ENCODE measurements around the gene IGFBP4.

The IGFBP4 gene

DNA sequence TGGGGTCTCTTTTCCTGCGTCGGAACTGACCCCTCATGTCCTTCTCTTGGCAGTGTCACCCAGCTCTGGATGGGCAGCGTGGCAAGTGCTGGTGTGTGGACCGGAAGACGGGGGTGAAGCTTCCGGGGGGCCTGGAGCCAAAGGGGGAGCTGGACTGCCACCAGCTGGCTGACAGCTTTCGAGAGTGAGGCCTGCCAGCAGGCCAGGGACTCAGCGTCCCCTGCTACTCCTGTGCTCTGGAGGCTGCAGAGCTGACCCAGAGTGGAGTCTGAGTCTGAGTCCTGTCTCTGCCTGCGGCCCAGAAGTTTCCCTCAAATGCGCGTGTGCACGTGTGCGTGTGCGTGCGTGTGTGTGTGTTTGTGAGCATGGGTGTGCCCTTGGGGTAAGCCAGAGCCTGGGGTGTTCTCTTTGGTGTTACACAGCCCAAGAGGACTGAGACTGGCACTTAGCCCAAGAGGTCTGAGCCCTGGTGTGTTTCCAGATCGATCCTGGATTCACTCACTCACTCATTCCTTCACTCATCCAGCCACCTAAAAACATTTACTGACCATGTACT, 13.2 kb downstream of the IGFBP4 start:
- no peak for DNase-seq (ENCODE audit: low read depth)

DNA sequence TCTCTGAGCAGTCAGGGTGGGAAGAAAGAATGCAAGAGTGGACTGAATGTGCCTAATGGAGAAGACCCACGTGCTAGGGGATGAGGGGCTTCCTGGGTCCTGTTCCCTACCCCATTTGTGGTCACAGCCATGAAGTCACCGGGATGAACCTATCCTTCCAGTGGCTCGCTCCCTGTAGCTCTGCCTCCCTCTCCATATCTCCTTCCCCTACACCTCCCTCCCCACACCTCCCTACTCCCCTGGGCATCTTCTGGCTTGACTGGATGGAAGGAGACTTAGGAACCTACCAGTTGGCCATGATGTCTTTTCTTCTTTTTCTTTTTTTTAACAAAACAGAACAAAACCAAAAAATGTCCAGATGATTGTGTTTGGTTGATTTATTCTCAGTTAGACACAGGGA, 14.1 kb downstream of the IGFBP4 start:
- DNase-seq (ENCODE audit: low read depth) = no peak

GRCh38 chr17:40457964-40458791, 14.9 kb downstream of the IGFBP4 start:
- DNase-seq (ENCODE audit: low read depth) = no peak

DNA sequence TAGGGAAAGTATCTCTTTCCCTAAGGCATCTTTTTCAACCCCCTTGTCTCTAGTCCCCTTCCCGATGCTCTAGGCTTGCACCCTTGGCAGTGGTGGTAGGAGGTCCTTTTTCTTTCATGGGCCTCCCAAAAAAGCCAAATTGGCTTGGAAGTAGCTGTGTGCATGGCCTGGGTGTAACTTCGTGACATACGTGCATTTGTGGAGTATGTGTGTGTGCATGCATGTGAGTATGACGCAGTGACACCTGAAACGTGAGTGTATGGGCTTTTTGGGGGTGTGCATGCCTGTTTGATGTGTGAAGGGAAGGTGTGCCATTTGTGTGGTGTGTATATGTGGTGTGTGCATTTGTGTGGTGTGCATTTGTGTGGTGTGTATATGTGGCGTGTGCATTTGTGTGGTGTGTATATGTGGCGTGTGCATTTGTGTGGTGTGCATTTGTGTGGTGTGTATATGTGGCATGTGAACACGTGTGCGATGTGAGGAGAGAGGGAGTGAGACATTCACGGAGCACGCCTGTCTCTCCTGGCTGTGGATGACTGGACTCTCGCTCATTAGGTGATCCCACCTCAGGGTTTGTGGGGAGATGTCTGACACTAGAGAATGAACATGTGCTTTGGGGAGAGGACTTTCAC, 15.7 kb downstream of the IGFBP4 start:
- DNase-seq (ENCODE audit: low read depth) = no peak

DNA sequence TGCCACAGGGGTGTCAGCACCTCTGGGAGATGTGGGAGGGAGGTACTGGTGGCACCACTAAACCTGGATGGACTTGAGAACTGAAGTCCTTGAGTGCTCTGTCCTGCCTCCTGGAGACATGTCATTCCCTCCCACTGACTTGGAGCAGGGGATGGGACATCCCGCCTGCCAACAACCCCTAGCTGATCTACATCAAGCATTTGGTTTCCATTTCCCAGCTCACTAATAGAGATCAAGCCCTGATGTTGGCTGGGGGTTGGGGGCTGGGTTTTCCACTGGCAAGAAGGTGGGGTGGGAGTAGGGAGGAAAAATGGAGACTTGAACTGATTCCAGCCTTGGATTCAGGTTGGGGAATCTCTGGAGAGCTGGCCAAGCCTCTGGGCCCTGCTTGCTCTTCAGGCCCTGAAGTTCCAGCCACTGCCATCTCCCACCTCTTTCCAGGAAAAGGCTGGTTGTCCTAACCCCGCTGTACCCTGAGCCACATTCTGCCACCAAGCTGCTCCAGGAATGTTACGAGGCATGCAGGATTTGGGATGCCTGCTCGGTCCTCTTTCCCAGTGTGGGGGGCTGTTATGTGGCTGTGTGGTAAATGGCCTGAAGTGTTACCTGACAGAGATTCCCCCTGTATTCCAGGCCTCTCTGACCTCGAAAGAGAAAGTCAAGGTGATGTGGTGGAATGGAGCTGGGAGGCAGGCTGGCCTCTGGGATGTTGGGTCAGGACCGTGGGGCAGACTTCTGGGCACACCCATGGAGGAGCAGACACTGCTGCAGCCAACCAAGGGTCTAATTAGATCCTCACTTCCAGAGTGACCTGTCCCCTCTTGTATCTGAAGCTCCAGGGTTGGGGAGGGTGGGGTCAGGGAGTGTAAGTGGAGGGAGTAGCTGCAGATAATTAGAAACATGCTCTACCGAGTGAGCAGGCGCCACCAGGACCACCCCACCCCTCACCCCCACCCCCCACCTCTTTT, 16.7 kb downstream of the IGFBP4 start:
- no peak for DNase-seq (ENCODE audit: low read depth)

GRCh38 chr17:40460604-40460967, 17.3 kb downstream of the IGFBP4 start:
- no peak for DNase-seq (ENCODE audit: low read depth)

GRCh38 chr17:40460968-40461731, 17.9 kb downstream of the IGFBP4 start:
- no peak for DNase-seq (ENCODE audit: low read depth)

- no peak for DNase-seq (ENCODE audit: low read depth)
Measured at GRCh38 chr17:40461732-40462342, 18.6 kb downstream of the IGFBP4 start.

- DNase-seq (ENCODE audit: low read depth) = no peak
Measured at GRCh38 chr17:40462343-40463121, 19.3 kb downstream of the IGFBP4 start.

GRCh38 chr17:40463122-40463550, 19.9 kb downstream of the IGFBP4 start:
- no peak for DNase-seq (ENCODE audit: low read depth)

DNA sequence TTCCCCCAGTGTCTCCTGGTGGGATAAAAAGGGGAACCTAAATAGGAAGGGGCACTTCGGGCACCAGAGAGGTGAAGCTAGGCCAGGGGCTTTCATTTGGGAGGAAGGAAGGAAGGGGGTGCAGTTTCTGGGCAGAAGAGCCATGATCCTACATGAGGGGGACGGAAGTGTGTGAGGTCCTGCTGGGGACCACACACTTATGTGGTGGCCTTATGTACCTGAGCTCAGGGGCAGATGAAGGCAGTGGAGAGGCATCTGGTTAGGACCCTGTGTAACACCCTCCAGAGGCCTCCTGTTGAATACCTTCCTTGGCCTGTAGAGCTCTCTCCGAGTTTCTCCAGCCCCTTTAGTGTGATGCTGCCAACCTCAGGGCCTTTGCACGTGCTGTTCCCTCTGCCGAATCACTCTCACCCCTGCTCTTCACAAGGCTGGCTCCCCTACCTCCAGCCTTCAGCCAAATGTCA, 21.2 kb downstream of the IGFBP4 start:
- no peak for DNase-seq (ENCODE audit: low read depth)

DNA sequence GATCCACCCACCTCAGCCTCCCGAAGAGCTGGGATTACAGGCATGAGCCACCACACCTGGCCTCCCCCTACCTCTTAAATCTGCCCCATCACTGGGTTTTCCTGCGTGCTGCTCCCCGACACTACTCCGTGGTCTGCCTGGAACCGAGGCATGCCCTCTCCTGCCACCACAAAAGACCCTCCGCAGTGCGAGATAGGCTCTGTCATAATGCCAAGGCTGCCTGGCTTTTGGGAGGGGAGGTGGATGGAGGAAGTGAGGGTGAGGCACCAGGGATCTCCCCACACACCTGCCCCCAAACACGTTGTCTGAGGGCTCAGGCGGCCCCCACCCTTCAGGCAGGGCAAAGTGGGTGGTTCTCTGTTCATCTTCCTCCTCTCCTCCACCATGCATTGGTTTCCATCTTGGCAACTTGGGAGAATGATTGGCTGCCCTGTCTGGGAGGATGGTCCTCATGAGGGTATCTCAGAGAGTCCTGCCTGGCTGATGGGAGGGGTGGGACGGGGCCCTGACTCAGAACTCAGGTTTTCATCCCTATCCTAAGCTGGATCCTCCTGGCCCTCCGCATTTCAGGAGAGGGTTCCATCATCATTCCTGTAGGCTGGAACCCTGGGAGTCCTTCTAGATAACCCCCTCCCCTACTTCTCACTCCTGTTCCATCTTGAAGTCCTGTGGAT, 23.2 kb downstream of the IGFBP4 start:
- DNase-seq (ENCODE audit: low read depth) = no peak

DNA sequence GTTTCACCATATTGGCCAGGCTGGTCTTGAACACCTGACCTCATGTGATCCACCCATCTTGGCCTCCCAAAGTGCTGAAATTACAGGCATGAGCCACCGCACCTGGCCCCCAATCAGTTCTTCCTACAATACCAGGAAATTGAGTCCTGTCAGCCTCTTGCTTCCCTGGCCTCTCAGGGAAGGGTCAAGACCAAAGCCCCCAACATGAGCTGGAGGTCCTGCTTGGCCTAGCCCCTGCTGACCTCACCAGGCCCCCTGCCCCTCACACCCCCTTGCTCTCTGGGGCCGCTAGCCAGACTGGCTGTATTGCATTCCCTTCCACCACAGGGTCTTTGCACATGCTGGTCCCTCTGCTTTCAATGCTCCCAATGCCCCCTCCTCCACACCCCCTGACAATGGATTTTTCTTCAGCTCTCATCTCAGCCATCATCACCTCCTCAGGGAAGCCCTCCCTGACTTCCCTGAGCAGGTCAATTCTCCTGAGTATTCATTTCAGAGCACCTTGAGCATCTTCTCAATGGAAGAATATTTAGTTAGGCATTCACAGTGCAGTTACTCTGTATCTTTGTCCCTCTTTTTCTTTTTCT, 24.1 kb downstream of the IGFBP4 start:
- DNase-seq (ENCODE audit: low read depth) = no peak

GRCh38 chr17:40468560-40468959, 25.3 kb downstream of the IGFBP4 start:
- DNase-seq (ENCODE audit: low read depth) = no peak

DNA sequence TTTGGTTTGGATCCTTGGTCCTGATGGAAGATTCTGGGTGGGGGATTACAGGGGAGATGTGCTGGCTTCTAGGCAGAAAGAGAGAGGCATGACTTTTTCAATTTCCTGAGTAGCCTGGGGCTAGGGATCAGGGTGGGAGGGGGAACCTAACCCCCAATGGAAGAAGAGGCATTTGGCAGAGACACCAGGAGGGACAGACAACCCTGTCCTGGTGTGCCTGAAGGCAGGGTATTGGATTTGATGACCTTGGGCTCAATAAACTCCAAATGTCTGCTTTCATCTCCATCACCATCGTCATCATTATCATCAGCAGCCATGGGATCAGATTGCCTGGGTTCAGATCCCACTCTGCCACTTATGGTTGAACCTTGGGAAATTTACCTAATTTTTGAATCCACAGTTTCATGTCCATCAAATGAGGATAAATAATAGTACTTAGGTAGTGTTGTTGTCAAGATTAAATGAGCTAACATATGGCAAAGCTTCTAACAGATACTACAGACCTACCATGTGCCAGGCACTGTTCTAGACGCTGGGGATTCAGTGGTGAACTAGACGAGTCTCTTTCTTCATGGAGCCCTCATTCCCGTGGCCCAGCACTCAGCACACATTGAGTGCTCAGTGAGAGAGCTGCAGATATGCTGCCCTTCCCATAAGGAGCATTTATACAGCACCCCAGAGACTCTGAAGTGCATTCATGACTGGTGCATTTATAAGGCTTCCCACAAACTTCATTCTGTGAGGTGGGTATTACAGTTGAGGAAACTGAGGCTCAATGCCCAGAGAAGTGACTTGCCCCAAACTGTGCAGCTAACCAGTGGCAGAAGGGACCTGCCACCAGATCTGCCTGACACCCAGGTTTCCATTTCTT, 26.8 kb downstream of the IGFBP4 start:
- DNase-seq (ENCODE audit: low read depth) = no peak

- no peak for DNase-seq (ENCODE audit: low read depth)
Measured at GRCh38 chr17:40470932-40471828, 27.9 kb downstream of the IGFBP4 start.
